H9 (cell line): ENCODE measurements around the gene CCL13. TPM values are rescaled to one million over a fixed set of nuclear protein-coding genes. Genes with fewer than 3 reads are reported as not detected.

Experiments
- DNase-seq: peaks from one replicate; pipeline ENCODE4 v3.0.0-alpha.2; 2017
- H2AFZ ChIP-seq: one replicate; pipeline ENCODE4 v1.6.1; 2013; ENCODE audit warnings: mild to moderate bottlenecking, low read length, control low read depth, moderate library complexity
- H2AK5ac ChIP-seq: 2 replicates; pipeline ENCODE4 v1.6.1; 2013; ENCODE audit warnings: low read length, control low read depth, mixed read lengths; ENCODE audit not compliant: insufficient read length
- H2BK120ac ChIP-seq: one replicate; pipeline ENCODE4 v1.6.1; 2013; ENCODE audit warnings: low read depth, mild to moderate bottlenecking, low read length, control low read depth, inconsistent platforms; ENCODE audit not compliant: poor library complexity, severe bottlenecking
- H2BK12ac ChIP-seq: 2 replicates; pipeline ENCODE4 v1.6.1; 2013; ENCODE audit warnings: low read length, control low read depth, mixed read lengths, low read depth; ENCODE audit not compliant: insufficient read length
- H2BK15ac ChIP-seq: 2 replicates; pipeline ENCODE4 v1.6.1; 2013; ENCODE audit warnings: low read depth, low read length, control low read depth
- H2BK20ac ChIP-seq: one replicate; pipeline ENCODE4 v1.6.1; 2013; ENCODE audit warnings: low read depth, mild to moderate bottlenecking, low read length, control low read depth, inconsistent platforms; ENCODE audit not compliant: poor library complexity, severe bottlenecking
- H2BK5ac ChIP-seq: 2 replicates; pipeline ENCODE4 v1.6.1; 2013; ENCODE audit warnings: low read length, control low read depth, mixed read lengths; ENCODE audit not compliant: insufficient read length
- H3K14ac ChIP-seq: 2 replicates; pipeline ENCODE4 v1.6.1; 2013; ENCODE audit warnings: low read length, control low read depth; ENCODE audit not compliant: insufficient read depth
- H3K18ac ChIP-seq: 2 replicates; pipeline ENCODE4 v1.6.1; 2013; ENCODE audit warnings: low read depth, mild to moderate bottlenecking, mixed read lengths, low read length, control low read depth; ENCODE audit not compliant: insufficient read length
- H3K23ac ChIP-seq: 2 replicates; pipeline ENCODE4 v1.6.1; 2013; ENCODE audit warnings: low read length, control low read depth, mixed read lengths, low read depth; ENCODE audit not compliant: insufficient read length
- H3K23me2 ChIP-seq: 2 replicates; pipeline ENCODE4 v1.6.1; 2013; ENCODE audit warnings: low read depth, mild to moderate bottlenecking, mixed read lengths, low read length, control low read depth; ENCODE audit not compliant: insufficient read length, poor library complexity, severe bottlenecking
- H3K27ac ChIP-seq: 2 replicates; pipeline ENCODE4 v1.5.1; 2013; ENCODE audit warnings: low read length, control low read depth, mixed read lengths, low read depth; ENCODE audit not compliant: insufficient read length
- H3K27me3 ChIP-seq: 2 replicates; pipeline ENCODE4 v1.6.1; 2013; ENCODE audit warnings: low read length, control low read depth, inconsistent platforms; ENCODE audit not compliant: insufficient read depth
- H3K4ac ChIP-seq: 2 replicates; pipeline ENCODE4 v1.6.1; 2013; ENCODE audit warnings: low read depth, mild to moderate bottlenecking, control low read depth, inconsistent platforms, low read length, moderate library complexity
- H3K4me1 ChIP-seq: 2 replicates; pipeline ENCODE4 v1.6.1; 2013; ENCODE audit warnings: low read length, control low read depth, inconsistent platforms; ENCODE audit not compliant: insufficient read depth
- H3K4me2 ChIP-seq: 2 replicates; pipeline ENCODE4 v1.6.1; 2013; ENCODE audit warnings: low read length, control low read depth, mixed read lengths; ENCODE audit not compliant: insufficient read length, insufficient read depth
- H3K56ac ChIP-seq: 2 replicates; pipeline ENCODE4 v1.6.1; 2013; ENCODE audit warnings: low read depth, mild to moderate bottlenecking, mixed read lengths, low read length, control low read depth; ENCODE audit not compliant: insufficient read length
- H3K79me1 ChIP-seq: 2 replicates; pipeline ENCODE4 v1.6.1; 2013; ENCODE audit warnings: low read depth, mild to moderate bottlenecking, moderate library complexity, low read length, control low read depth, inconsistent platforms; ENCODE audit not compliant: insufficient read depth, poor library complexity, severe bottlenecking
- H3K79me2 ChIP-seq: 2 replicates; pipeline ENCODE4 v1.6.1; 2013; ENCODE audit warnings: low read length, control low read depth, inconsistent platforms; ENCODE audit not compliant: insufficient read depth
- H3K9ac ChIP-seq: 2 replicates; pipeline ENCODE4 v1.6.1; 2013; ENCODE audit warnings: low read length, control low read depth, mixed read lengths; ENCODE audit not compliant: insufficient read length; ENCODE audit errors: extremely low read depth
- H3K9me3 ChIP-seq: one replicate; pipeline ENCODE4 v1.6.1; 2013; ENCODE audit warnings: low read depth, low read length, inconsistent platforms; ENCODE audit not compliant: control insufficient read depth
- H3T11ph ChIP-seq: one replicate; pipeline ENCODE4 v1.6.1; 2013; ENCODE audit warnings: mild to moderate bottlenecking, low read length, control low read depth, inconsistent platforms
- H4K20me1 ChIP-seq: one replicate; pipeline ENCODE4 v1.6.1; 2013; ENCODE audit not compliant: control insufficient read depth, insufficient read length, insufficient read depth
- H4K5ac ChIP-seq: 2 replicates; pipeline ENCODE4 v1.6.1; 2013; ENCODE audit warnings: low read depth, mild to moderate bottlenecking, mixed read lengths, low read length, control low read depth; ENCODE audit not compliant: insufficient read length
- H4K8ac ChIP-seq: replicated peaks from 2 replicates; pipeline ENCODE4 v1.6.1; 2013; ENCODE audit warnings: low read length, control low read depth, mixed read lengths, low read depth; ENCODE audit not compliant: insufficient read length
- H4K91ac ChIP-seq: 2 replicates; pipeline ENCODE4 v1.6.1; 2013; ENCODE audit warnings: low read depth, mild to moderate bottlenecking, moderate library complexity, mixed read lengths, low read length, control low read depth; ENCODE audit not compliant: insufficient read length
- H3K27ac Mint-ChIP-seq, 3 experiments: 2 replicates in 2 of 3; 3 replicates in 1 of 3; pipeline ENCODE4 v1.8.0; 2020 to 2021; ENCODE audit warnings: mixed read lengths in 3 of 3, mild to moderate bottlenecking in 1 of 3, moderate library complexity in 1 of 3
- H3K27me3 Mint-ChIP-seq: 2 replicates; pipeline ENCODE4 v1.8.0; 2021; ENCODE audit warnings: low read depth, mild to moderate bottlenecking, moderate library complexity, mixed read lengths
- H3K36me3 Mint-ChIP-seq, 3 experiments: 2 replicates in 2 of 3; 3 replicates in 1 of 3; pipeline ENCODE4 v1.8.0; 2020 to 2021; ENCODE audit warnings: low read depth in 3 of 3, mixed read lengths in 3 of 3; ENCODE audit not compliant: insufficient read depth in 1 of 3
- H3K4me1 Mint-ChIP-seq, 2 experiments: 2 replicates each; pipeline ENCODE4 v1.8.0; 2020; ENCODE audit warnings: mixed read lengths in 2 of 2
- H3K4me3 Mint-ChIP-seq, 2 experiments: 2 replicates in 1 of 2; 3 replicates in 1 of 2; pipeline ENCODE4 v1.8.0; 2020 to 2021; ENCODE audit warnings: mild to moderate bottlenecking in 2 of 2, mixed read lengths in 2 of 2, moderate library complexity in 1 of 2
- H3K9me3 Mint-ChIP-seq, 2 experiments: 2 replicates in 1 of 2; 3 replicates in 1 of 2; pipeline ENCODE4 v1.8.0; 2020; ENCODE audit warnings: mild to moderate bottlenecking in 2 of 2, mixed read lengths in 2 of 2, moderate library complexity in 1 of 2
- WGBS: extraction: QIAGEN DNeasy Blood & Tissue Kit; methylation state at CpG from one replicate; pipeline ENCODE4 v1.1.7; 2013; ENCODE audit warnings: missing lambda C conversion rate, low lambda C conversion rate, mixed read lengths; ENCODE audit not compliant: insufficient read length; ENCODE audit errors: extremely low coverage; 5-methylcytosine and 5-hydroxymethylcytosine counted together
- total RNA-seq: library from RNA; stranded (reverse); gene quantifications from 2 replicates; pipeline ENCODE4 v1.2.1, GENCODE V29; 2021
- TF ChIP-seq, protein P1 (sequence below): fragments of 200-600 bp; sonication (generic); conservative IDR thresholded peaks from 3 replicates; pipeline ENCODE4 v1.8.0; 2021; ENCODE audit warnings: antibody characterized with exemption, mild to moderate bottlenecking

CCL13 gene
- total RNA-seq, 1 experiment from 2014 or later: not detected

DNA sequence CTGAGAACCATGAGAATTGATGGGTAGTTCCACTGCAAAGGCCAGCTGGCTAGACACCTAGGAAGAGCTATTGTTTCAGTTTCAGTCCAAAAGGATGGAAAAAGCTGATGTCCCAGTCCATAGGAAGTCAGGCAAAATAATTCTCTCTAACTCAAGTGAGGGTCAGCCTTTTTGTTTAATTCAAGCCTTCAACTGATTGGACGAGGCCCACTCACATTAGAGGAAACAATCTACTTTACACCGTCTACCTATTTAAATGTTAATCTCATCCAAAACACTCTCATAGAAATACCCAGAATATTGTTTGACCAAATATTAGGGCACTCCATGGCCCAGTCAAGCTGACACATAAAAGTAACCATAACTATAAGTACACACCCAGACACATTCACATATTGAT is 14.4 kb upstream of the CCL13 start:
- H3K14ac ChIP-seq: no peak overlapping the region
- Mint-ChIP-seq H3K4me1 (no peaks in the 10 kb centered on the region), H3K36me3 (no peaks in the 10 kb centered on the region), H3K27me3 (peaks cover 13% of the 10 kb centered on the region), H3K9me3 (no peaks in the 10 kb centered on the region), H3K27ac (no peak overlapping the region), H3K4me3 (no peak overlapping the region)
- H2AK5ac ChIP-seq: no peak overlapping the region
- no peak overlapping the region for H2BK5ac ChIP-seq
- H2BK120ac ChIP-seq: no peak overlapping the region
- no peak overlapping the region for H3K4me2 ChIP-seq
- no peaks in the 10 kb centered on the region for H3K79me2 ChIP-seq
- no peaks in the 10 kb centered on the region for H3K27me3 ChIP-seq
- H2AFZ ChIP-seq: no peak overlapping the region
- no peaks in the 10 kb centered on the region for H3K23me2 ChIP-seq
- no peaks in the 10 kb centered on the region for H3K79me1 ChIP-seq
- H4K91ac ChIP-seq: no peak overlapping the region
- H2BK20ac ChIP-seq: no peak overlapping the region
- H2BK15ac ChIP-seq: no peak overlapping the region
- H4K8ac ChIP-seq: no peak overlapping the region
- H4K20me1 ChIP-seq: no peaks in the 10 kb centered on the region
- no CpG with 5 or more reads among the region's 2 CpGs for WGBS
- H3T11ph ChIP-seq: no peak overlapping the region
- H3K56ac ChIP-seq: no peak overlapping the region
- H3K4me1 ChIP-seq: no peaks in the 10 kb centered on the region
- no peak overlapping the region for H3K18ac ChIP-seq
- H3K9ac ChIP-seq: no peak overlapping the region
- no peak overlapping the region for H3K4ac ChIP-seq
- H4K5ac ChIP-seq: no peak overlapping the region
- H3K23ac ChIP-seq: no peak overlapping the region
- H2BK12ac ChIP-seq: no peak overlapping the region
- DNase-seq: no peak
- no peak overlapping the region for H3K27ac ChIP-seq
- TF ChIP-seq, protein P1, sequence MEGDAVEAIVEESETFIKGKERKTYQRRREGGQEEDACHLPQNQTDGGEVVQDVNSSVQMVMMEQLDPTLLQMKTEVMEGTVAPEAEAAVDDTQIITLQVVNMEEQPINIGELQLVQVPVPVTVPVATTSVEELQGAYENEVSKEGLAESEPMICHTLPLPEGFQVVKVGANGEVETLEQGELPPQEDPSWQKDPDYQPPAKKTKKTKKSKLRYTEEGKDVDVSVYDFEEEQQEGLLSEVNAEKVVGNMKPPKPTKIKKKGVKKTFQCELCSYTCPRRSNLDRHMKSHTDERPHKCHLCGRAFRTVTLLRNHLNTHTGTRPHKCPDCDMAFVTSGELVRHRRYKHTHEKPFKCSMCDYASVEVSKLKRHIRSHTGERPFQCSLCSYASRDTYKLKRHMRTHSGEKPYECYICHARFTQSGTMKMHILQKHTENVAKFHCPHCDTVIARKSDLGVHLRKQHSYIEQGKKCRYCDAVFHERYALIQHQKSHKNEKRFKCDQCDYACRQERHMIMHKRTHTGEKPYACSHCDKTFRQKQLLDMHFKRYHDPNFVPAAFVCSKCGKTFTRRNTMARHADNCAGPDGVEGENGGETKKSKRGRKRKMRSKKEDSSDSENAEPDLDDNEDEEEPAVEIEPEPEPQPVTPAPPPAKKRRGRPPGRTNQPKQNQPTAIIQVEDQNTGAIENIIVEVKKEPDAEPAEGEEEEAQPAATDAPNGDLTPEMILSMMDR: no peak
- no peaks in the 10 kb centered on the region for H3K9me3 ChIP-seq
